Transverse colon (tissue), 4 donors: Measurements from ENCODE around the gene FIBCD1. TPM values are rescaled to one million over a fixed set of nuclear protein-coding genes. Genes with fewer than 3 reads are reported as not detected.

Source experiments
- DNase-seq: peaks from one replicate; pipeline ENCODE4 v3.0.0-alpha.2; 2019
- H3K27ac ChIP-seq, 4 donors: fragments of 200-600 bp; sonication (generic); 2 replicates each; pipeline ENCODE4 v1.5.1; 2016 to 2018; ENCODE audit warnings: inconsistent platforms in 4 of 4
- H3K27me3 ChIP-seq: fragments of 200-600 bp; sonication (generic); 2 replicates; pipeline ENCODE4 v1.5.1; 2017; ENCODE audit warnings: inconsistent platforms
- H3K36me3 ChIP-seq, 4 donors: fragments of 200-600 bp; sonication (generic); 2 replicates each; pipeline ENCODE4 v1.5.1; 2017 to 2019; ENCODE audit warnings: inconsistent platforms in 4 of 4
- H3K4me1 ChIP-seq, 4 donors: fragments of 200-600 bp; sonication (generic); 2 replicates each; pipeline ENCODE4 v1.5.1; 2017 to 2020; ENCODE audit warnings: inconsistent platforms in 4 of 4
- H3K4me3 ChIP-seq, 4 donors: fragments of 200-600 bp; sonication (generic); 1 replicate in 1 of 4; 2 replicates in 3 of 4; pipeline versions ENCODE4 v1.5.1 to v1.6.1; 2017 to 2019; ENCODE audit warnings: inconsistent platforms in 4 of 4
- H3K9me3 ChIP-seq, 2 donors: fragments of 200-600 bp; sonication (generic); 2 replicates each; pipeline ENCODE4 v1.5.1; 2017 to 2019; ENCODE audit warnings: inconsistent platforms in 2 of 2
- EP300 ChIP-seq: sonication (generic); formaldehyde crosslinking; IDR thresholded peaks from one replicate; pipeline ENCODE4 v1.6.1; 2017; ENCODE audit warnings: antibody characterized with exemption, low read depth
- POLR2A ChIP-seq: fragments of 450-650 bp; IDR thresholded peaks from one replicate; pipeline ENCODE4 v1.6.1; 2016; ENCODE audit warnings: antibody characterized with exemption, mild to moderate bottlenecking, moderate library complexity
- POLR2AphosphoS5 ChIP-seq, 3 donors: sonication (generic); formaldehyde crosslinking; IDR thresholded peaks; one replicate each; pipeline ENCODE4 v1.6.1; 2016; ENCODE audit warnings: antibody characterized with exemption in 3 of 3
- WGBS, 2 donors: methylation state at CpG; one replicate each; pipeline ENCODE4 v1.1.5; 2018; ENCODE audit warnings: low coverage in 1 of 2; 5-methylcytosine and 5-hydroxymethylcytosine counted together
- in situ Hi-C, 4 donors: fragments of 200-750 bp; cut with MboI; loops; one replicate each; pipeline versions ENCODE4 v1.15.0 to v1.15.1; 2017; ENCODE audit warnings: low sequenced_read_pairs in 3 of 4, low pct_ligation_motif_present in 1 of 4, low pct_unique_long_range_greater_than_20kb in 1 of 4
- intact Hi-C: fragments of 100-400 bp; cut with DNase I; formaldehyde crosslinking; loops from one replicate; pipeline ENCODE4 v1.15.1; 2023; ENCODE audit warnings: low total_unique reads
- total RNA-seq, 4 donors: library from RNA; depleted of rRNA; stranded (reverse); fragments of >200 nt; gene quantifications; one replicate each; pipeline ENCODE4 v1.1.0, GENCODE V29; 2016
- TF ChIP-seq, protein P1 (sequence below), 5 experiments: fragments of 200-600 bp in 3 of 5; fragments of 450-650 bp in 2 of 5; sonication (generic) in 3 of 5; IDR thresholded peaks; 1 replicate in 2 of 5; 2 replicates in 3 of 5; pipeline ENCODE4 v1.5.1; 2016 to 2017; ENCODE audit warnings: antibody characterized with exemption in 5 of 5, inconsistent platforms in 3 of 5, mild to moderate bottlenecking in 2 of 5, moderate library complexity in 1 of 5

Gene FIBCD1
- total RNA-seq, 4 donors from 2014 or later: 1.6 to 54.7 (median 3.3) TPM; not detected in 1

DNA sequence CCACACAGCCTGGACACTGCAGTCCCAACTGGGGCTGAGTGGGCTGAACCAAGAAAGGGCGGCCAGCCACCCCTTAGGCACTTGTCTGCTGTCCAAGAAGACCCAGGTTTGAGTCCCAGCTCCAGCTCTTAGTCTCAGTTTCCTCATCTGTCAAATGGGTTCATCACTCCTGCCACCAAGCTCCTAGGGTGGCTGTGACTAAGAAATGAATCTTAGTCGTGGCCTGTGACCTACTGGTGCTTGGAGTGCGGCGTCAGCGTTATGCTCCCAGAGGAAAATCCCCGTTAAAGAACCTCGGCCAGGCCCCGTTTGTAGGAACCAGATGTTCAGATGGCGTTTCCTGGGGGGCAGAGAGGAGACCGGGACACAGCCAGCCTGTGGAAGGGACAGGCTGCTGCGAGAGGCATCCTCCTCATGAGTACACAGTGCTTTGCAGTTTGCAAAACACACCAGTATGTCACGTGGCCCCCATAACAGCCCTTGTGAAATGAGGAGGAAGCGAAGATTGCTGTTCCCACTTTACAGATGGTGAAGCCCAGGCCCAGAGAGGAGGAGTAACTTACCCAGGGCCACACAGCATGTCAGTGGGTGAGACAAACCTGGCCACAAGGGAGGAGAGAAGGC, 3.3 kb downstream of the FIBCD1 start:
- H3K4me3 ChIP-seq: no peak overlapping the region
- H3K36me3 ChIP-seq: no peaks in the 10 kb centered on the region
- H3K27ac ChIP-seq: peak overlapping the region in 1 of 4 donors; percentile 44
- WGBS, 2 donors: 82 to 100% methylated on average over 1 to 12 of the region's 13 CpGs
- TF ChIP-seq, protein P1, sequence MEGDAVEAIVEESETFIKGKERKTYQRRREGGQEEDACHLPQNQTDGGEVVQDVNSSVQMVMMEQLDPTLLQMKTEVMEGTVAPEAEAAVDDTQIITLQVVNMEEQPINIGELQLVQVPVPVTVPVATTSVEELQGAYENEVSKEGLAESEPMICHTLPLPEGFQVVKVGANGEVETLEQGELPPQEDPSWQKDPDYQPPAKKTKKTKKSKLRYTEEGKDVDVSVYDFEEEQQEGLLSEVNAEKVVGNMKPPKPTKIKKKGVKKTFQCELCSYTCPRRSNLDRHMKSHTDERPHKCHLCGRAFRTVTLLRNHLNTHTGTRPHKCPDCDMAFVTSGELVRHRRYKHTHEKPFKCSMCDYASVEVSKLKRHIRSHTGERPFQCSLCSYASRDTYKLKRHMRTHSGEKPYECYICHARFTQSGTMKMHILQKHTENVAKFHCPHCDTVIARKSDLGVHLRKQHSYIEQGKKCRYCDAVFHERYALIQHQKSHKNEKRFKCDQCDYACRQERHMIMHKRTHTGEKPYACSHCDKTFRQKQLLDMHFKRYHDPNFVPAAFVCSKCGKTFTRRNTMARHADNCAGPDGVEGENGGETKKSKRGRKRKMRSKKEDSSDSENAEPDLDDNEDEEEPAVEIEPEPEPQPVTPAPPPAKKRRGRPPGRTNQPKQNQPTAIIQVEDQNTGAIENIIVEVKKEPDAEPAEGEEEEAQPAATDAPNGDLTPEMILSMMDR (IDR thresholded peaks at IDR 0.05): no peak
- TF ChIP-seq EP300: no peak
- no peak for TF ChIP-seq POLR2A
- TF ChIP-seq POLR2AphosphoS5 (IDR thresholded peaks at IDR 0.05): no peak
- in situ Hi-C loops (no loop called here), intact Hi-C loops (no loop called here)
- H3K27me3 ChIP-seq: peaks cover 95% of the 10 kb centered on the region
- H3K9me3 ChIP-seq: no peaks in the 10 kb centered on the region
- H3K4me1 ChIP-seq: peaks cover 4 to 39% (median 27%) of the 10 kb centered on the region in 4 donors
- DNase-seq: no peak

DNA sequence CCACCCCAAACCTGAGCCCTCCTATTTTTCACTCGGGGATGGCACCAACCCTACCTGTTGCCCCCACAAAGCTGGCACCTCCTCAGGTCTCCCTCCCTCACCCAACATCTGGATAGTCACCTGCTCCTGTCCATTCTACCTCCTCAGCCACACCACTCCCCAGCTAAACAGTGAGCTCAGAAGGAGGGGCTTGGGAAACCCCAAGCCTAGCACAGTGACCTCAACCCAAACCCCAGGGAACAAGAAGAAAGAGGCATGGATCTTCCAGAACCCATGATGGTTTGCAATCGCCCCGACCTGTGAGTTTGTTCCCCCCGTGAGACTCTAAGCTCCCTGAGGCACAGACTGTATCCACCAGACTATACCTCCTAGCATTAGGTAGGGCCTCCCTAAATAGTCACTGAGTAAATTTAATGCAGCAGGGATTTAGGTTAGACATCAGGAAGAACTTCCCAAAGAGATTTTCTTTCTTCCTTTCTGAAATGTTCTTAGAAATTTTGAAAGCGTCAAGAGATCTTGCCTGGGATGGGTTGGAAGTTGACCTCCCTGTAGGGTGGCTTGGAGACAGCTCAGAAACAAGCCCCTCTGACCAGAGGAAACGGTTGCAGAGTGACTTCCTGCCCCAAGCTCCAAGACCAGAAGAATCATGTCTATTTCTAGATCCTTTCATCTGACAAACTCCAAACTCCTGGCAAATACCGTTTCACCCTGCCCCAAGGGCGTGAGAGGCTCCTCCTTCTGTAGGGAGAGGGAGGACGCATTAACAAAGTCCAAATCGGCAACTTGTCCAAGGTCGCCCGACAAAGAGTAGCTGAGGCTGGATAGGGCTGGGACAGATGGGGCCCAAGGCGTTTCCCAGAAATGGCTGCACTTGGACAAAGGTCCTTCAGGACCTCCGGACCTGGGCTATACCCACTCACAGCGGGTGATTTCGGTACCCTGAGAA, 4.1 kb downstream of the FIBCD1 start:
- 77 to 80% methylated on average over 1 to 15 of the region's 16 CpGs for WGBS, 2 donors
- in situ Hi-C loops: no loop called here

DNA sequence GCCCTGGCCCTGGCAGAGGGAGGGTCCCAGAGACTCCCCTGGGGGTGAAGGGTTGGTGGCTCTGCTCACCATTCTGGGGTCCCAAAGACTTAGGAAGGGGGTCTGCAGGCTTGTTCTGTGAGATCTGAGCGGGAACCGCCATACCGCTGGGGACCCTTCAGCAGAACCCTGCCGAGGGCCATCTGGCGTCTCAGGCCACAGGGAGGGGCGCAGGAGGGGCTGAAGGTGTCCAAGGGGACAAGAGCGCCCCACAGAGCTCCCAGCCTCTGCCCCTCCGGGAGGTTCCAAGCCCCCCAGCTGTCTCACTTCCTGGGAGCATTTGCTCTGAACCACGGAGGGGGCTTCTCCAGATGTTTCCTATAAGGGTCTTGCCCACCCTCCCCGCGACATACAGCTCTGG, 4.8 kb downstream of the FIBCD1 start:
- Histone ChIP-seq H3K4me3 (no peak overlapping the region), H3K4me1 (peaks cover 4 to 24% (median 13%) of the 10 kb centered on the region in 4 donors), H3K36me3 (no peaks in the 10 kb centered on the region), H3K27me3 (peaks cover 79% of the 10 kb centered on the region), H3K9me3 (no peaks in the 10 kb centered on the region), H3K27ac (no peak overlapping the region)
- no peak for DNase-seq
- WGBS, 2 donors: 56% methylated on average over 6 of the region's 11 CpGs; no CpG with 5 or more reads in 1 of the 2 donors
- intact Hi-C loops (no loop called here), in situ Hi-C loops (no loop called here)
- TF ChIP-seq POLR2AphosphoS5 (IDR thresholded peaks at IDR 0.05) (no peak), POLR2A (no peak), EP300 (no peak)
- TF ChIP-seq, protein P1 (IDR thresholded peaks at IDR 0.05): no peak

More for the DNA sequence above, 4.1 kb downstream of the FIBCD1 start:
- Histone ChIP-seq H3K4me3 (no peak overlapping the region), H3K4me1 (peaks cover 4 to 31% (median 20%) of the 10 kb centered on the region in 4 donors), H3K36me3 (no peaks in the 10 kb centered on the region), H3K27me3 (peaks cover 87% of the 10 kb centered on the region), H3K27ac (no peak overlapping the region), H3K9me3 (no peaks in the 10 kb centered on the region)
- DNase-seq: no peak
- TF ChIP-seq, protein P1 (IDR thresholded peaks at IDR 0.05): no peak
- TF ChIP-seq POLR2A (no peak), POLR2AphosphoS5 (IDR thresholded peaks at IDR 0.05) (no peak), EP300 (no peak)
- intact Hi-C loops: no loop called here
